Fibroblast of peridontal ligament (primary cell): ENCODE data around the gene ASF1A.
A peak's percentile ranks its signal among the peaks of the same experiment; 100 is the strongest.

Source experiments
- DNase-seq: peaks from one replicate; pipeline ENCODE4 v3.0.0-alpha.2; 2010; ENCODE audit errors: extremely low read depth

The ASF1A gene

DNA sequence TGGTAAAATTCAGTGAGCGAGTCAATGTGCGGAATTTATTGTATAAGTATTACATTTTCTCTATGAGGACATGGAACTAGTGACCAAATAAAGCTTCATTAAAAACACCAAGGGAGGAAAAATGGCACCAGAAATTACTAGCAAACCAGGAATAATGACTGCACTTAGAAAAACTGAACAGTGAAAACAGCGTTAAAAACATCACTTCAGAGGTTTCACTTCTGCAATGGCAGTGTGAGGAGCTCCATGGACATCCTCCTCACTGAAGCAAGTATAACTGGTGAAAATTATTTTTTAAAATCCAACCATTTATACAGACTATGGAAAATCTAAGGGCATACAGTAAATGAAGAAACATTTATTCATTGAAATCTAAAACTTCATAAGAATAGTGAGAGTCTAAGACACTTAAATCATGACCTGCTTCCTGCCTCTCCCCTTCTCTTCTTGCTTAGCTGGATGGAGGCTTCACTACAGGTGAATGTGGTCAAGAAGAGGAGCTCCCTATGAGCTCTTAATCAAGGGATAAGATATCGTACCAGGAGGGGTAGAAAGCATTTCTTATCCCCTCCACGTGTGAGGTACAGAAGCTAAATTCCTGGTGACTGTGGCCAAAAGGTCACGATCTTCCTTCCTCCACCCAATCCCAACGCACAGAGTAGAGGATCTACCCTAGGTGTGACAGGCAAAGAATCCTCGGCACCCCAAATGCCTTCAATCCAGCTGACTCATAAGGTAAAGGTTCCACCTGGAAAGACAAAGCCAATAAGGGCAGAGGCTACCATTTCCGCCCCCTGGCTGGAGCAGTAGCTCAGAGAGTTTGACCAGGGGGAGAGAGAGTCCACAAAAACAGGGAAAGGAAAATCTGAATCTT, 12.3 kb upstream of the ASF1A start:
- no peak for DNase-seq

DNA sequence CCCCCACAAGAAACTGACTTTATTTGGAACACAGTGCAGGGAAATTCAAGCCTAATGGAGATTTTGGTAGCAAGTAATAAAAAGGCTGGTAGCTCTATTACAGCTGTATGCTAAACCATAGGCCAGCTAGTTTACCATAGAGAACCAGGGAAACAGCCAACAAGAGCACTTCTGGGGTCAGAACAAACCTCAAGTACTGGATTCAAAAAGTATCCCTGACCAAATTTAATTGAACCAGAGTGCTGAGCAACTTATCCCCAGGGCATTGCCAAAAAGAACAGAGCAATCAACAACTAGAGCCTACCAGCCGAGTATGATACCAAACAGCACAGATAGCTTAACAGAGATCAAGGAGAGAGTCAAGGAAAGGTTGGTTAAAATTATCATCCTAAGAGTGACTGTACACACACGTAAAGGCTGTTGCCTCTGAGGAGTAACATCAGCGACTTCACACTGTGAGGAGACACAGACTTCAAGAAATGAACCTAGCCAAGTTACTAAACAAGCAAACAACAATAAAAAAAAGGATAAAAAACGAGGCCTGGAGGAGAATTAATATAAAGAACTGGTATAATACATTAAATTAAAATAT, 11.5 kb upstream of the ASF1A start:
- no peak for DNase-seq

DNA sequence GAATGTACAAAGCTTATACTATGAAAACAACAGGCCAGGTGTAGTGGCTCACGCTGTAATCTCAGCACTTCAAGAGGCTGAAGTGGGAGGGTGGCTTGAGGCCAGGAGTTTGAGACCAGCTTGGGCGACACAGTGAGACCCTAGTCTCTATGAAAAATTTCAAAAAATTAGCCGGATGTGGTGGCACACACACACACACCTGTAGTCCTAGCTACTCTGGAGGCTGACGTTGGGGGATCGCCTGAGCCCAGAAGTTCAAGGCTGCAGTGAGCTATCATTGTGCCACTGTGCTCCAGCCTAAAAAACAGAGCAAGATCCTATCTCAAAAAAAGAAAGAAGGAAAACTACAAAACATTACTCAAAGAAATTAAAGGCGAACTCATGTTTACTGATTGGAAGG, 7.3 kb upstream of the ASF1A start:
- DNase-seq: no peak

GRCh38 chr6:118889163-118889562, 4.8 kb upstream of the ASF1A start:
- no peak for DNase-seq

- peak; percentile 14 for DNase-seq
These were observed 2.8 kb upstream of the ASF1A start for GRCh38 chr6:118890997-118891790.

DNA sequence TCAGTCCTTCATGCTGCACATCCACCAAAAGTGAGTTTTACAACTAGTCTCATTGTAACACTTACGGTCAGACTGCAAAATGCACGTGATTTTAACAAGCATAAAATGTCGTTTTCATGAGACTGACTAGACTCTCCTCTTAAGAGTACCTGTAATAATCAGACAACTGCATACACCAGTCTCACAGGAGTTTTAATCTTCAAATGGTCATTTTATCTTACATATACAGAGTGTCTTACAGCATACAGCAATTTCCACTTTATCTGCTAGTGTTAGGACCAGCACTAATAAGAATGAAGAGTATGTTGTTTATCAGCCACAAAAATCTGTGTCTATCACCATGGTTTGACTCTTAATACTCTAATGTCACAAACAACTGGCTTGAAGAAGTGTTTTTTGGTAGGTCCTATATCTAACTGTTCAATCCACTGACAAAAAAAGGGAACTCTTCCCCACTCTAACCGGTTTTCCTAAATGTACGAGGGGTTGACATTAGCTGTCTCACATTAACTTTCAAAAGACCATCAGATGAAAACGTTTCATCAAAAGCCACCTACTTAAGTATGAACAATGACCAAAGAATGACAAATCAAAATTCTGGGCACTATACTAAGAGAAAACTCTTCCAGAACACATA, 1.5 kb upstream of the ASF1A start:
- DNase-seq: peak; percentile 23

DNA sequence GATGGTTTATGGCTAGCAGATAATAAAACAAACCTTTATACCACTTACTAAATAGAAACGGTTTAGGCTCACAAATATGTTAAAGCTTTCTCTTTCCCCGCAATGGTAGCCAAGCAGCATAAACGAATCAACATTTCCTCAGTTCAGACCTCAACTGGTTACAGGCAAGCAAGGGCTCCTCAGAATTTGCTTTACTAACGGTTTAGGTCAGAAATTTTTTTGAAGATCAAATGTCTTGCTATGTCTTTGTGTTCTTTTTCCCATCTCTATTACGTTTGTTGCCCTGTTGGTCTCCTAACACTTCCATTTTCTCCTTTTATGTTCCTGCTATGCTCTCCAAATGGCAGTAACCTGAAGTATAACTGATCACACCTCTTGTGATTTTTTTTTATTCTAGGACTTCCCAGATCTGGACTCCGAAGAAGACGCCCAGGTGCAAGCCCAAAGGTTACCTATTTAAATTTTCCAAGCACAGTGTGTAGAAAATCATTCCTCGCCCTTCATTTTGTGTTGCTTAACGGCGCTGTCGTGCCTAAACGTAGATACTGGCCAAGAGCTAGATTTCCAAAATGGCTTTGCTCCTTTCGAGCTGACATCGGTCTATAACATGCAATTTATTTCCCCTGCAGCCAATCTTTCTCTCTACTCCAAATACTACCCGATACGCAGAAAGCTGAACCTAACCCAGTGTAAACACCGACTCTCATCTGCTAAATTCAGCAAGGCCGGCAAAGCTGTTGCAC, 717 bp upstream of the ASF1A start:
- peak; percentile 82 for DNase-seq

- peak; percentile 22 for DNase-seq
These were observed 691 bp downstream of the ASF1A start for GRCh38 chr6:118894425-118895260.

- DNase-seq: peak; percentile 46
These were observed 1.3 kb downstream of the ASF1A start for GRCh38 chr6:118895261-118895560.

- no peak for DNase-seq
These were observed 1.9 kb downstream of the ASF1A start for GRCh38 chr6:118895859-118896258.

DNA sequence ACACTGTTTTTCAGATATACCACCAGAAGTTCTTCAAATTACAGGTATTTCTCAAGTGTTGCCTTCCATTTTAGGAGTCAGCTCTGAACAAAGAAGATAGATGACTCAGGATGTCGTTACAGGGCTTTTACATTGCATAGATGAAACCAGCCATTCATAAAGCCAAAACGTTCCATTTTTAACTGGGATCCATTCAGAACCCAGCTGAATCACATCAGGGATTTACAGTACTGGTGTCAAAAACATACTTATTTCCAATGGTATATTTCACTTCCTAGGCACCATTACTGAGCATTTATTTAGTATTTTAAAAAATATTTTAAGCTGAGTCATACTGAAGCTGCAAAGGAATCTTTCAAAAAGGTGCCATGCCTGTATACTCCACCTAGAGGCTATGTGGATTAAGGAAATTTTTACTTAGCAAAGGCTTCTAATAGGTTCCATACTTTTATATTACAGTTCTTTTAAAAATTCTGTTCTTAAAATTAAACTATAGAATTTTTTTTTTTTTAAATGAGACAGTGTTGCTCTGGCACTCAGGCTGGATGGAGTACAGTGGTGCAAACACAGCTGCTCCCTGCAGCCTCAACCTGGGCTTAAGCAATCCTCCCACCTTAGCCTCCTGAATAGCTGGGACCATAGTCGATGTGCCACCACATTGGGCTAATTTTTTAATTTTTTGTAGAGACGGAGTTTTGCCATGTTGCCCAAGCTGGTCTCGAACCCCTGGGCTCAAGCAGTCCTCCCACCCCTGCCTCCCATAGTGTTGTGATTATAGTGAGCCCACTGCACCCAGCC, 2.6 kb downstream of the ASF1A start:
- peak; percentile 68 for DNase-seq

- DNase-seq: peak; percentile 23
These were observed 3.4 kb downstream of the ASF1A start for GRCh38 chr6:118897386-118897785.

- no peak for DNase-seq
These were observed 6.0 kb downstream of the ASF1A start for GRCh38 chr6:118899948-118900347.

- peak; percentile 61 for DNase-seq
These were observed 8.8 kb downstream of the ASF1A start for GRCh38 chr6:118902726-118903125.

GRCh38 chr6:118903138-118903537, 9.2 kb downstream of the ASF1A start:
- DNase-seq: no peak

- no peak for DNase-seq
These were observed 9.7 kb downstream of the ASF1A start for GRCh38 chr6:118903691-118904090.

DNA sequence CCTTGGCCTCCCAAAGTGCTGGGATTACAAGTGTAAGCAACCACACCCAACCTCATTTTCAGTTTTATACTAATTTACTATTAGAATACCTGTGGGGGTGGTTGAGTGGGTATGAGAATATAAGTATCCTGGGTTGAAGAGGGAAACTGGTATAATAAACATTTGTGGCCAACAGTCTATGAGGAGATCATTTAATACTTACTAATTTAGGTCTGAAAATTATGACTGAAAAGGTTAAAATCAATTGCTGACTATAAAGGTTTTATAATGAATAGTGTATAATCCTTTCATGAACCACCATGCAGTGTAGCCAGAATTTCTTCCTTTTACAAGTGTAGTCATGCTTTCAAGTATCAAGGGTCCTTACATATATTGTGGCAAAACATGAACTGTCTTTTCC, 11.1 kb downstream of the ASF1A start:
- no peak for DNase-seq

DNA sequence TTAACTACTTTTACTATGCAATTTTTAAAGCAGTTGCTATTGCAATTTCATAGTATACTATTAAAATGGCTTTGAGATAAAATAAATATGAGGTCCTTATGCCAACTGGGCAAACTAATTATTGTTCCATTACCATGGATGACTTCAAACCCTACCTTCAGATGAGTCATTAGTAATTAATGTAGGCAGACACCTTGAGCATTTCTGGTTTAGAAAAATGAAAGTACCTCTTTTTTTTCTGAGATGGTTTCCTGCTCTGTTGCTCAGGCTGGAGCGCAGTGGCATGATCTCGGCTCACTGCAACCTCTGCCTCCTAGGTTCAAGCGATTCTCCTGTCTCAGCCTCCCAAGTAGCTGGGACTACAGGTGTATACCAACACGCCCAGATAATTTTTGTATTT, 11.9 kb downstream of the ASF1A start:
- DNase-seq: no peak

- DNase-seq: no peak
These were observed 14.5 kb downstream of the ASF1A start for GRCh38 chr6:118908441-118908840.

DNA sequence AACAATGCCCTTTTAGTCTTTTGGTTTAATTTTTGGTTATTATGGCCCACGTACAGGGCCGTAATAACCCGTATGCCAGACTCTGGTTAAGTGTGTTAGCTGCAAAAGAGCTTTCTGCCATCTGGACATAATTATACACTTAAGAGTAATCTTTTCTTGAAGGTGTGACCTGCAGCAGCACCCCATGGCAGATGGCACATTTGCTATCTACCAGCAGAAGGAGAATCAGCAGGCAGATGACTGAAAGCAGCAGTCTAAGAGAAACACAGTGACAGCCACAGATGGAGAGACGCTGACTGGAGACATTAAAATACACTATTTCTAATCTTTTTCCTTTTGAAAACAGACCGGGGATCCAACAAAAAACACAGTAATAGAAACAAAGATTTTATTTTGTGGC, 18.7 kb downstream of the ASF1A start:
- no peak for DNase-seq
